ENCODE results near the gene CACNA1B.

The CACNA1B gene

DNA sequence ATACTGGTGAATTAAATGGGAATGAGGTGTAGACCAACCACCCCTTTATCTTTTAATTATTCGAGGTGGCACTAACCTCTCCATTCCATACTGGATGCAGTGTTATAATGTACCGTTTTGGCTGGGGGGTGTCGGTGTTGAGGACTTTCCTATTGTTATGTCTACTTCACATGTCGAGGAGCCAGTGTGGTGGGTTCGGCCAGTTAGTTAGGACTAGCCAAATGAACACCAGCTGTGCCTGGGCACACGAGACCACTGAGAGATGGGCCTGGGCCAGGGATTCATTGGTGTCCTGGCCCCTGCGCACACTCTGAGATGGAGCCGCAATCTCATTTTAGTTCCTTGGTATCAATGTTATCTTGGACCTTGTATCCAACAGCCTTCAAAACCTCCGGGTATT, 186.2 kb downstream of the CACNA1B start:
- Histone ChIP-seq H3K4me2 (ENCODE audit: insufficient read depth, low read length) (no peak overlapping the region), H3K9me3 (ENCODE audit: insufficient read depth, low read length, severe bottlenecking) (no peaks in the 10 kb centered on the region), H2AFZ (ENCODE audit: low read depth, low read length) (no peak overlapping the region), H3K4me1 (ENCODE audit: insufficient read depth, low read length) (no peaks in the 10 kb centered on the region), H3K27ac (ENCODE audit: low read length) (no peak overlapping the region), H3K36me3 (ENCODE audit: insufficient read depth, low read length) (no peaks in the 10 kb centered on the region), H3K79me2 (ENCODE audit: insufficient read depth, low read length) (no peaks in the 10 kb centered on the region), H3K27me3 (ENCODE audit: insufficient read depth, low read length, poor library complexity) (no peaks in the 10 kb centered on the region), H3K9ac (ENCODE audit: low read depth, low read length) (no peak overlapping the region), H4K20me1 (ENCODE audit: insufficient read depth, low read length) (no peaks in the 10 kb centered on the region), H3K4me3 (ENCODE audit: low read depth in 1 of 2, low read length in 2 of 2) (no peak overlapping the region)
- TF ChIP-seq EZH2 (IDR thresholded peaks at IDR 0.05; ENCODE audit: borderline replicate concordance, low read depth, low read length, severe bottlenecking): no peak
- DNase-seq (no peak), ATAC-seq (ENCODE audit: insufficient read depth, low read depth) (no peak)

- H3K79me2 ChIP-seq (ENCODE audit: insufficient read depth, low read length): no peaks in the 10 kb centered on the region
- no peak for DNase-seq
- no peak for ATAC-seq (ENCODE audit: insufficient read depth, low read depth)
Observed at GRCh38 chr9:138064547-138064946, 187.0 kb downstream of the CACNA1B start.

GRCh38 chr9:138065287-138065686, 187.7 kb downstream of the CACNA1B start:
- no peak for ATAC-seq (ENCODE audit: insufficient read depth, low read depth)

More at GRCh38 chr9:138064547-138064946, 187.0 kb downstream of the CACNA1B start:
- Histone ChIP-seq H3K27ac (ENCODE audit: low read length) (no peak overlapping the region), H3K4me2 (ENCODE audit: insufficient read depth, low read length) (no peak overlapping the region), H3K9ac (ENCODE audit: low read depth, low read length) (no peak overlapping the region), H4K20me1 (ENCODE audit: insufficient read depth, low read length) (no peaks in the 10 kb centered on the region), H3K9me3 (ENCODE audit: insufficient read depth, low read length, severe bottlenecking) (no peaks in the 10 kb centered on the region), H3K36me3 (ENCODE audit: insufficient read depth, low read length) (no peaks in the 10 kb centered on the region), H3K4me3 (ENCODE audit: low read depth in 1 of 2, low read length in 2 of 2) (no peak overlapping the region), H3K27me3 (ENCODE audit: insufficient read depth, low read length, poor library complexity) (no peaks in the 10 kb centered on the region), H2AFZ (ENCODE audit: low read depth, low read length) (no peak overlapping the region), H3K4me1 (ENCODE audit: insufficient read depth, low read length) (no peaks in the 10 kb centered on the region)
- no peak for TF ChIP-seq EZH2 (IDR thresholded peaks at IDR 0.05; ENCODE audit: borderline replicate concordance, low read depth, low read length, severe bottlenecking)
- TF ChIP-seq, protein P1, sequence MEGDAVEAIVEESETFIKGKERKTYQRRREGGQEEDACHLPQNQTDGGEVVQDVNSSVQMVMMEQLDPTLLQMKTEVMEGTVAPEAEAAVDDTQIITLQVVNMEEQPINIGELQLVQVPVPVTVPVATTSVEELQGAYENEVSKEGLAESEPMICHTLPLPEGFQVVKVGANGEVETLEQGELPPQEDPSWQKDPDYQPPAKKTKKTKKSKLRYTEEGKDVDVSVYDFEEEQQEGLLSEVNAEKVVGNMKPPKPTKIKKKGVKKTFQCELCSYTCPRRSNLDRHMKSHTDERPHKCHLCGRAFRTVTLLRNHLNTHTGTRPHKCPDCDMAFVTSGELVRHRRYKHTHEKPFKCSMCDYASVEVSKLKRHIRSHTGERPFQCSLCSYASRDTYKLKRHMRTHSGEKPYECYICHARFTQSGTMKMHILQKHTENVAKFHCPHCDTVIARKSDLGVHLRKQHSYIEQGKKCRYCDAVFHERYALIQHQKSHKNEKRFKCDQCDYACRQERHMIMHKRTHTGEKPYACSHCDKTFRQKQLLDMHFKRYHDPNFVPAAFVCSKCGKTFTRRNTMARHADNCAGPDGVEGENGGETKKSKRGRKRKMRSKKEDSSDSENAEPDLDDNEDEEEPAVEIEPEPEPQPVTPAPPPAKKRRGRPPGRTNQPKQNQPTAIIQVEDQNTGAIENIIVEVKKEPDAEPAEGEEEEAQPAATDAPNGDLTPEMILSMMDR (IDR thresholded peaks at IDR 0.05; ENCODE audit: borderline replicate concordance, extremely low read depth, low read length, poor library complexity, severe bottlenecking): no peak

DNA sequence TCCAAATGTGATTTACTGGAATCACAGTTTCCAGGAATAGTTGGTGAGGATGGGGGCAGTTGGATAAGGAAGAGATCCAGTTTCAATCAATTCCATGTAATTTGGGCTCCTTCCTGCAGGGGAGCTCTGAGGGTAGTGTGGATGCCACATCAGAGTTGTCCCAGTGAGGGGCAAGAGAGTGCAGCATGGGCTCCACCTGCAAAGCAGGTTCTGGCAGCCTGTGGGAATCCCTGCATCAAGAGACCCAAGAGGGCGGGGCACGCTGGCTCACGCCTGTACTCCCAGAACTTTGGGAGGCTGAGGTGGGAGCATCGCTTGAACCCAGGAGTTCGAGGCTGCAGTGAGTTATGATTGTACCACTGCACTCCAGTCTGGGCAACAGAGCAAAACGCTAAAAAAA, 188.5 kb downstream of the CACNA1B start:
- Histone ChIP-seq H4K20me1 (ENCODE audit: insufficient read depth, low read length) (no peaks in the 10 kb centered on the region), H3K79me2 (ENCODE audit: insufficient read depth, low read length) (no peaks in the 10 kb centered on the region), H3K27ac (ENCODE audit: low read length) (no peak overlapping the region), H2AFZ (ENCODE audit: low read depth, low read length) (no peak overlapping the region), H3K9me3 (ENCODE audit: insufficient read depth, low read length, severe bottlenecking) (no peaks in the 10 kb centered on the region), H3K4me3 (ENCODE audit: low read depth in 1 of 2, low read length in 2 of 2) (no peak overlapping the region), H3K4me1 (ENCODE audit: insufficient read depth, low read length) (no peaks in the 10 kb centered on the region), H3K4me2 (ENCODE audit: insufficient read depth, low read length) (no peak overlapping the region), H3K9ac (ENCODE audit: low read depth, low read length) (no peak overlapping the region), H3K27me3 (ENCODE audit: insufficient read depth, low read length, poor library complexity) (no peaks in the 10 kb centered on the region), H3K36me3 (ENCODE audit: insufficient read depth, low read length) (no peaks in the 10 kb centered on the region)
- TF ChIP-seq EZH2 (IDR thresholded peaks at IDR 0.05; ENCODE audit: borderline replicate concordance, low read depth, low read length, severe bottlenecking): no peak
- no peak for DNase-seq
- no peak for ATAC-seq (ENCODE audit: insufficient read depth, low read depth)

More at GRCh38 chr9:138065287-138065686, 187.7 kb downstream of the CACNA1B start:
- no peak overlapping the region for H3K4me2 ChIP-seq (ENCODE audit: insufficient read depth, low read length)
- no peak overlapping the region for H3K27ac ChIP-seq (ENCODE audit: low read length)
- DNase-seq: no peak
- H3K9ac ChIP-seq (ENCODE audit: low read depth, low read length): no peak overlapping the region
- H3K9me3 ChIP-seq (ENCODE audit: insufficient read depth, low read length, severe bottlenecking): no peaks in the 10 kb centered on the region
- no peaks in the 10 kb centered on the region for H3K27me3 ChIP-seq (ENCODE audit: insufficient read depth, low read length, poor library complexity)
- no peaks in the 10 kb centered on the region for H3K4me1 ChIP-seq (ENCODE audit: insufficient read depth, low read length)
- H3K36me3 ChIP-seq (ENCODE audit: insufficient read depth, low read length): no peaks in the 10 kb centered on the region
- H2AFZ ChIP-seq (ENCODE audit: low read depth, low read length): no peak overlapping the region
- no peaks in the 10 kb centered on the region for H3K79me2 ChIP-seq (ENCODE audit: insufficient read depth, low read length)
- no peak overlapping the region for H3K4me3 ChIP-seq (ENCODE audit: low read depth in 1 of 2, low read length in 2 of 2)
- no peaks in the 10 kb centered on the region for H4K20me1 ChIP-seq (ENCODE audit: insufficient read depth, low read length)
- no peak for TF ChIP-seq EZH2 (IDR thresholded peaks at IDR 0.05; ENCODE audit: borderline replicate concordance, low read depth, low read length, severe bottlenecking)
- TF ChIP-seq, protein P1 (IDR thresholded peaks at IDR 0.05; ENCODE audit: borderline replicate concordance, extremely low read depth, low read length, poor library complexity, severe bottlenecking): no peak
